HepG2 (cell line): ENCODE data around the gene EVA1A. TPM values are rescaled to one million over a fixed set of nuclear protein-coding genes. Genes with fewer than 3 reads are reported as not detected.

Source experiments
- CAMTA2 ChIP-seq: sonication (generic); formaldehyde crosslinking; IDR thresholded peaks from 2 replicates; pipeline ENCODE4 v1.4.0; 2020; ENCODE audit warnings: mild to moderate bottlenecking, missing genetic modification reagents, borderline replicate concordance
- IRX3 ChIP-seq: sonication (generic); formaldehyde crosslinking; IDR thresholded peaks from 2 replicates; pipeline ENCODE4 v1.8.1; 2023; ENCODE audit warnings: mild to moderate bottlenecking, low read depth, missing genetic modification reagents, borderline replicate concordance
- KDM5A ChIP-seq: fragments of 200-600 bp; sonication (generic); IDR thresholded peaks from 2 replicates; pipeline ENCODE4 v1.7.0; 2018; ENCODE audit warnings: antibody characterized with exemption, mild to moderate bottlenecking, low read length, borderline replicate concordance
- KDM5B ChIP-seq: sonication (generic); formaldehyde crosslinking; IDR thresholded peaks from 2 replicates; pipeline ENCODE4 v1.4.0; 2020; ENCODE audit warnings: missing genetic modification reagents, mild to moderate bottlenecking, borderline replicate concordance
- MED8 ChIP-seq: sonication (generic); formaldehyde crosslinking; IDR thresholded peaks from 2 replicates; pipeline ENCODE4 v1.8.1; 2023; ENCODE audit warnings: mild to moderate bottlenecking, missing genetic modification reagents; ENCODE audit not compliant: insufficient replicate concordance
- NFKBIZ ChIP-seq: IDR thresholded peaks from 2 replicates; pipeline ENCODE4 v1.6.1; 2018; ENCODE audit warnings: missing genetic modification reagents, missing compliant biosample characterization
- RNF2 ChIP-seq: fragments of 450-650 bp; conservative IDR thresholded peaks from 2 replicates; pipeline ENCODE4 v1.6.1; 2016; ENCODE audit warnings: low read depth
- TBL1XR1 ChIP-seq: fragments of 150-350 bp; IDR thresholded peaks from 2 replicates; pipeline ENCODE4 v1.6.1; 2014; ENCODE audit warnings: borderline replicate concordance, low read length; ENCODE audit not compliant: partially characterized antibody
- TMF1 ChIP-seq: sonication (generic); formaldehyde crosslinking; IDR thresholded peaks from 2 replicates; pipeline ENCODE4 v1.8.1; 2022; ENCODE audit warnings: low read depth, missing genetic modification reagents
- ZNF225 ChIP-seq: sonication (generic); formaldehyde crosslinking; IDR thresholded peaks from 2 replicates; pipeline ENCODE4 v1.4.0; 2020; ENCODE audit warnings: mild to moderate bottlenecking, missing genetic modification reagents
- ZNF3 ChIP-seq: IDR thresholded peaks from 2 replicates; pipeline ENCODE4 v1.7.0; 2017; ENCODE audit warnings: inconsistent platforms
- ZNF354B ChIP-seq: sonication (generic); formaldehyde crosslinking; IDR thresholded peaks from 2 replicates; pipeline ENCODE4 v1.8.0; 2022; ENCODE audit warnings: mild to moderate bottlenecking, missing genetic modification reagents
- ZNF367 ChIP-seq: sonication (generic); formaldehyde crosslinking; IDR thresholded peaks from 2 replicates; pipeline ENCODE4 v1.4.0; 2020; ENCODE audit warnings: missing genetic modification reagents, borderline replicate concordance
- ZNF431 ChIP-seq: sonication (generic); formaldehyde crosslinking; IDR thresholded peaks from 2 replicates; pipeline ENCODE4 v1.9.0; 2022; ENCODE audit warnings: missing genetic modification reagents, low read depth, mild to moderate bottlenecking, borderline replicate concordance
- ZNF446 ChIP-seq: sonication (generic); formaldehyde crosslinking; IDR thresholded peaks from 2 replicates; pipeline ENCODE4 v1.5.0; 2020; ENCODE audit warnings: mild to moderate bottlenecking, missing genetic modification reagents
- ZNF564 ChIP-seq: sonication (generic); formaldehyde crosslinking; IDR thresholded peaks from 2 replicates; pipeline ENCODE4 v1.8.1; 2023; ENCODE audit warnings: mild to moderate bottlenecking, missing genetic modification reagents
- ZNF569 ChIP-seq: sonication (generic); formaldehyde crosslinking; IDR thresholded peaks from 2 replicates; pipeline ENCODE4 v1.5.0; 2020; ENCODE audit warnings: mild to moderate bottlenecking, missing genetic modification reagents, moderate library complexity, borderline replicate concordance
- ZNF614 ChIP-seq: IDR thresholded peaks from 2 replicates; pipeline ENCODE4 v1.6.1; 2018; ENCODE audit warnings: missing biosample characterization, missing genetic modification reagents, inconsistent platforms, borderline replicate concordance
- ZNF7 ChIP-seq: IDR thresholded peaks from 2 replicates; pipeline ENCODE4 v1.6.1; 2016; ENCODE audit warnings: missing biosample characterization, missing genetic modification reagents
- ZNF720 ChIP-seq: sonication (generic); formaldehyde crosslinking; IDR thresholded peaks from 2 replicates; pipeline ENCODE4 v1.4.0; 2020; ENCODE audit warnings: missing genetic modification reagents
- ZNF883 ChIP-seq: sonication (generic); formaldehyde crosslinking; IDR thresholded peaks from 2 replicates; pipeline ENCODE4 v1.5.1; 2020; ENCODE audit warnings: mild to moderate bottlenecking, missing genetic modification reagents; ENCODE audit errors: not compliant biosample characterization
- polyA plus RNA-seq, 8 experiments: library from polyadenylated mRNA; depleted of rRNA in 3 of 8; stranded (reverse) in 7 of 8; unstranded in 1 of 8; fragments of >200 nt; fragmentation: Illumina TruSeq in 4 of 8; extraction: Trizol in 4 of 8; gene quantifications; 2 replicates each; pipeline versions ENCODE4 v1.2.1 to v1.2.3, GENCODE V29; 2011 to 2016; ENCODE audit warnings: low read depth in 4 of 8, missing spikeins in 1 of 8, mixed read lengths in 1 of 8; ENCODE audit not compliant: insufficient read depth in 1 of 8
- total RNA-seq, 5 experiments: library from RNA; depleted of rRNA; stranded (reverse); fragments of >200 nt; fragmentation: Illumina TruSeq; extraction: Trizol; gene quantifications; 2 replicates each; pipeline ENCODE4 v1.2.3, GENCODE V29; 2016; ENCODE audit warnings: low read depth in 1 of 5
- TF ChIP-seq, protein P1 (sequence below): sonication (generic); formaldehyde crosslinking; IDR thresholded peaks from 2 replicates; pipeline ENCODE4 v1.4.0; 2020; ENCODE audit warnings: missing genetic modification reagents, borderline replicate concordance
- TF ChIP-seq, protein P2 (sequence below): sonication (generic); formaldehyde crosslinking; IDR thresholded peaks from 2 replicates; pipeline ENCODE4 v1.4.0; 2020; ENCODE audit warnings: missing genetic modification reagents
- TF ChIP-seq, protein P3 (sequence below): sonication (generic); formaldehyde crosslinking; IDR thresholded peaks from 2 replicates; pipeline ENCODE4 v1.5.0; 2020; ENCODE audit warnings: mild to moderate bottlenecking, missing genetic modification reagents

EVA1A gene
- total and polyA plus RNA-seq, 2 of the 13 experiments (the other 11 are each of a cell fraction or from before 2014, with no cell fraction given): 57.5 to 57.8 TPM

DNA sequence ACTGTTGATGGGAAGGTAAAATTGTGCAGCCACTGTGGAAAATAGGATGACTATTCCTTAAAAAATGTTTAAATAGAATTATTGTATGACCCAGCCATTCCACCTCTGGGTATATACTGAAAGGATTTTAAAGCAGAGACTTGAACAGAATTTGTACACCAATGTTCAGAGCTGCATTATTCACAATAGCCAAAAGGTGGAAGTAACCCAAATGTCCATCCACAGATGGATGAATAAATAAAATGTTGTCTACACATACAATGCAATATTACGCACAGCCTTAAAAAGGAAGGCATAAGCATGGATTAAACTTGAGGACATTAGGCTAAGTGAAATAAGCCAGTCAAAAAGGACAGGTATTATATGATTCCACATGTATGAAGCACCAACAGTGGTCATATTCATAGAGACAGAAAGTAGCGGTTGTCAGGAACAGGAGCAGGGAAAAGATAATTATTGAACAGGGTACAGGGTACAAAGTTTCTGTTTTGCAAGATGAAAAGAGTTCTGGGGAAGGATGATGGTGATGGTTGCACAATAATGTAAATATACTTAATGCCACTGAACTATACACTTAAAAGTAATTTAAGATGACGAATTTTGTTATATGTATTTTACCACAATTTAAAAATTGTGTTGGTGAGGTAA, 39.4 kb downstream of the EVA1A start (continued):
- TF ChIP-seq ZNF569 (CRISPR knock-in tag): no peak
- TF ChIP-seq KDM5A: peak; percentile 36; the same call in 1 of the 2 replicates
- TF ChIP-seq, protein P1, sequence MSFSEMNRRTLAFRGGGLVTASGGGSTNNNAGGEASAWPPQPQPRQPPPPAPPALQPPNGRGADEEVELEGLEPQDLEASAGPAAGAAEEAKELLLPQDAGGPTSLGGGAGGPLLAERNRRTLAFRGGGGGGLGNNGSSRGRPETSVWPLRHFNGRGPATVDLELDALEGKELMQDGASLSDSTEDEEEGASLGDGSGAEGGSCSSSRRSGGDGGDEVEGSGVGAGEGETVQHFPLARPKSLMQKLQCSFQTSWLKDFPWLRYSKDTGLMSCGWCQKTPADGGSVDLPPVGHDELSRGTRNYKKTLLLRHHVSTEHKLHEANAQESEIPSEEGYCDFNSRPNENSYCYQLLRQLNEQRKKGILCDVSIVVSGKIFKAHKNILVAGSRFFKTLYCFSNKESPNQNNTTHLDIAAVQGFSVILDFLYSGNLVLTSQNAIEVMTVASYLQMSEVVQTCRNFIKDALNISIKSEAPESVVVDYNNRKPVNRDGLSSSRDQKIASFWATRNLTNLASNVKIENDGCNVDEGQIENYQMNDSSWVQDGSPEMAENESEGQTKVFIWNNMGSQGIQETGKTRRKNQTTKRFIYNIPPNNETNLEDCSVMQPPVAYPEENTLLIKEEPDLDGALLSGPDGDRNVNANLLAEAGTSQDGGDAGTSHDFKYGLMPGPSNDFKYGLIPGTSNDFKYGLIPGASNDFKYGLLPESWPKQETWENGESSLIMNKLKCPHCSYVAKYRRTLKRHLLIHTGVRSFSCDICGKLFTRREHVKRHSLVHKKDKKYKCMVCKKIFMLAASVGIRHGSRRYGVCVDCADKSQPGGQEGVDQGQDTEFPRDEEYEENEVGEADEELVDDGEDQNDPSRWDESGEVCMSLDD (CRISPR knock-in tag): no peak; the same call in 1 of the 2 replicates
- TF ChIP-seq ZNF720: no peak
- no peak for TF ChIP-seq CAMTA2 (CRISPR knock-in tag)
- TF ChIP-seq, protein P2, sequence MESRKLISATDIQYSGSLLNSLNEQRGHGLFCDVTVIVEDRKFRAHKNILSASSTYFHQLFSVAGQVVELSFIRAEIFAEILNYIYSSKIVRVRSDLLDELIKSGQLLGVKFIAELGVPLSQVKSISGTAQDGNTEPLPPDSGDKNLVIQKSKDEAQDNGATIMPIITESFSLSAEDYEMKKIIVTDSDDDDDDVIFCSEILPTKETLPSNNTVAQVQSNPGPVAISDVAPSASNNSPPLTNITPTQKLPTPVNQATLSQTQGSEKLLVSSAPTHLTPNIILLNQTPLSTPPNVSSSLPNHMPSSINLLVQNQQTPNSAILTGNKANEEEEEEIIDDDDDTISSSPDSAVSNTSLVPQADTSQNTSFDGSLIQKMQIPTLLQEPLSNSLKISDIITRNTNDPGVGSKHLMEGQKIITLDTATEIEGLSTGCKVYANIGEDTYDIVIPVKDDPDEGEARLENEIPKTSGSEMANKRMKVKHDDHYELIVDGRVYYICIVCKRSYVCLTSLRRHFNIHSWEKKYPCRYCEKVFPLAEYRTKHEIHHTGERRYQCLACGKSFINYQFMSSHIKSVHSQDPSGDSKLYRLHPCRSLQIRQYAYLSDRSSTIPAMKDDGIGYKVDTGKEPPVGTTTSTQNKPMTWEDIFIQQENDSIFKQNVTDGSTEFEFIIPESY (CRISPR knock-in tag): no peak
- TF ChIP-seq KDM5B (CRISPR knock-in tag): no peak
- 0 out of 2 replicates have a peak, but pooled peaks have one; percentile 59 for TF ChIP-seq ZNF564 (CRISPR knock-in tag)
- peak; percentile 99 for TF ChIP-seq MED8 (CRISPR knock-in tag)
- TF ChIP-seq ZNF446 (CRISPR knock-in tag): no peak
- TF ChIP-seq ZNF367 (CRISPR knock-in tag): no peak
- TF ChIP-seq IRX3: no peak
- TF ChIP-seq TBL1XR1: peak; percentile 88
- TF ChIP-seq ZNF614: 0 out of 2 replicates have a peak, but pooled peaks have one; percentile 24
- no peak for TF ChIP-seq ZNF431 (CRISPR knock-in tag)
- TF ChIP-seq, protein P3, sequence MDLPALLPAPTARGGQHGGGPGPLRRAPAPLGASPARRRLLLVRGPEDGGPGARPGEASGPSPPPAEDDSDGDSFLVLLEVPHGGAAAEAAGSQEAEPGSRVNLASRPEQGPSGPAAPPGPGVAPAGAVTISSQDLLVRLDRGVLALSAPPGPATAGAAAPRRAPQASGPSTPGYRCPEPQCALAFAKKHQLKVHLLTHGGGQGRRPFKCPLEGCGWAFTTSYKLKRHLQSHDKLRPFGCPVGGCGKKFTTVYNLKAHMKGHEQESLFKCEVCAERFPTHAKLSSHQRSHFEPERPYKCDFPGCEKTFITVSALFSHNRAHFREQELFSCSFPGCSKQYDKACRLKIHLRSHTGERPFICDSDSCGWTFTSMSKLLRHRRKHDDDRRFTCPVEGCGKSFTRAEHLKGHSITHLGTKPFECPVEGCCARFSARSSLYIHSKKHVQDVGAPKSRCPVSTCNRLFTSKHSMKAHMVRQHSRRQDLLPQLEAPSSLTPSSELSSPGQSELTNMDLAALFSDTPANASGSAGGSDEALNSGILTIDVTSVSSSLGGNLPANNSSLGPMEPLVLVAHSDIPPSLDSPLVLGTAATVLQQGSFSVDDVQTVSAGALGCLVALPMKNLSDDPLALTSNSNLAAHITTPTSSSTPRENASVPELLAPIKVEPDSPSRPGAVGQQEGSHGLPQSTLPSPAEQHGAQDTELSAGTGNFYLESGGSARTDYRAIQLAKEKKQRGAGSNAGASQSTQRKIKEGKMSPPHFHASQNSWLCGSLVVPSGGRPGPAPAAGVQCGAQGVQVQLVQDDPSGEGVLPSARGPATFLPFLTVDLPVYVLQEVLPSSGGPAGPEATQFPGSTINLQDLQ (CRISPR knock-in tag): no peak
- peak; percentile 89; the same call in 1 of the 2 replicates for TF ChIP-seq NFKBIZ
- no peak for TF ChIP-seq ZNF7 (CRISPR knock-in tag)
- no peak for TF ChIP-seq TMF1
- TF ChIP-seq ZNF225 (CRISPR knock-in tag): no peak
- no peak for TF ChIP-seq RNF2
- TF ChIP-seq ZNF883: no peak
- no peak for TF ChIP-seq ZNF3 (CRISPR knock-in tag)
- no peak for TF ChIP-seq ZNF354B (CRISPR knock-in tag)
